Thyroid gland (tissue), 4 donors: ENCODE data around the gene IQSEC2.

Source experiments
- CTCF ChIP-seq, 6 experiments: fragments of 200-600 bp in 3 of 6; fragments of 450-650 bp in 3 of 6; sonication (generic) in 3 of 6; IDR thresholded peaks; one replicate each; pipeline ENCODE4 v1.5.1; 2016 to 2019; ENCODE audit warnings: antibody characterized with exemption in 6 of 6, mild to moderate bottlenecking in 2 of 6, inconsistent platforms in 1 of 6, moderate library complexity in 1 of 6
- POLR2A ChIP-seq, 2 donors: fragments of 450-650 bp; IDR thresholded peaks; one replicate each; pipeline ENCODE4 v1.6.1; 2017; ENCODE audit warnings: antibody characterized with exemption in 2 of 2, mild to moderate bottlenecking in 2 of 2, moderate library complexity in 1 of 2

- TF ChIP-seq POLR2A (IDR thresholded peaks at IDR 0.05) = no peak
- no peak for TF ChIP-seq CTCF (IDR thresholded peaks at IDR 0.05)
These were observed 2.2 kb upstream of the IQSEC2 start for GRCh38 chrX:53283567-53283966.
